Measurements from ENCODE around the gene PLK5. TPM values are rescaled to one million over a fixed set of nuclear protein-coding genes. Genes with fewer than 3 reads are reported as not detected.
"Not testable (repeated sequence)": the region's sequence is repeated elsewhere in the genome, so short reads cannot be mapped to it uniquely, and the experiment has no call there.

The PLK5 gene
- total RNA-seq, 4 donors from 2014 or later = 0.15 TPM; not detected in 3

GRCh38 chr19:1516395-1516753 lies 7.5 kb upstream of the PLK5 start:
- no peak overlapping the region for H3K27ac ChIP-seq
- peaks cover 70% of the 10 kb centered on the region for H3K27me3 ChIP-seq
- H3K9me3 ChIP-seq = no peaks in the 10 kb centered on the region
- H3K36me3 ChIP-seq = no peaks in the 10 kb centered on the region
- peaks cover 0 to 26% (median 4%) of the 10 kb centered on the region in 3 donors for H3K4me1 ChIP-seq
- ATAC-seq = no peak
- TF ChIP-seq POLR2A (IDR thresholded peaks at IDR 0.05) (no peak), POLR2AphosphoS5 (IDR thresholded peaks at IDR 0.05) (no peak), CTCF (IDR thresholded peaks at IDR 0.05) (no peak), EP300 (IDR thresholded peaks at IDR 0.05) (no peak)
- WGBS, 2 donors (ENCODE audit: low coverage in 1 of 2) = 58 to 90% methylated on average over 2 to 6 of the region's 8 CpGs
- H3K4me3 ChIP-seq = no peak overlapping the region

- ATAC-seq = no peak
- TF ChIP-seq EP300 (IDR thresholded peaks at IDR 0.05) (no peak), POLR2AphosphoS5 (IDR thresholded peaks at IDR 0.05) (no peak), POLR2A (IDR thresholded peaks at IDR 0.05) (no peak), CTCF (IDR thresholded peaks at IDR 0.05) (no peak)
- Histone ChIP-seq H3K4me3 (no peak overlapping the region), H3K27me3 (peaks cover 59% of the 10 kb centered on the region), H3K27ac (no peak overlapping the region), H3K36me3 (no peaks in the 10 kb centered on the region), H3K9me3 (no peaks in the 10 kb centered on the region), H3K4me1 (peaks cover 0 to 6% (median 3%) of the 10 kb centered on the region in 3 donors)
- 88% methylated on average over 3 of the region's 4 CpGs; no CpG with 5 or more reads in 1 of the 2 donors for WGBS, 2 donors (ENCODE audit: low coverage in 1 of 2)
Measured at GRCh38 chr19:1518471-1518870, 5.4 kb upstream of the PLK5 start.

GRCh38 chr19:1519802-1520201 lies 4.1 kb upstream of the PLK5 start:
- not testable (repeated sequence) for ATAC-seq, H3K4me3 ChIP-seq, H3K27ac ChIP-seq, H3K36me3 ChIP-seq, H3K9me3 ChIP-seq
- peaks cover 59% of the 10 kb centered on the region for H3K27me3 ChIP-seq
- H3K4me1 ChIP-seq = peaks cover 0 to 12% (median 0%) of the 10 kb centered on the region in 3 donors
- 80% methylated on average over 2 of the region's 8 CpGs; no CpG with 5 or more reads in 1 of the 2 donors for WGBS, 2 donors (ENCODE audit: low coverage in 1 of 2)

- 67 to 86% methylated on average over 1 of the region's 17 CpGs for WGBS, 2 donors (ENCODE audit: low coverage in 1 of 2)
- Histone ChIP-seq H3K36me3 (no peaks in the 10 kb centered on the region), H3K9me3 (no peaks in the 10 kb centered on the region), H3K27me3 (peaks cover 59% of the 10 kb centered on the region), H3K4me1 (peaks cover 0 to 12% (median 0%) of the 10 kb centered on the region in 3 donors), H3K4me3 (no peak overlapping the region), H3K27ac (no peak overlapping the region)
- no peak for TF ChIP-seq CTCF (IDR thresholded peaks at IDR 0.05)
- no peak for TF ChIP-seq POLR2AphosphoS5 (IDR thresholded peaks at IDR 0.05)
- no peak for TF ChIP-seq POLR2A (IDR thresholded peaks at IDR 0.05)
- no peak for ATAC-seq
Measured at GRCh38 chr19:1520203-1520780, 3.6 kb upstream of the PLK5 start.

- ATAC-seq = no peak
- Histone ChIP-seq H3K27me3 (peaks cover 59% of the 10 kb centered on the region), H3K9me3 (no peaks in the 10 kb centered on the region), H3K36me3 (no peaks in the 10 kb centered on the region), H3K4me3 (no peak overlapping the region), H3K4me1 (peaks cover 0 to 12% (median 0%) of the 10 kb centered on the region in 3 donors), H3K27ac (no peak overlapping the region)
- WGBS, 2 donors (ENCODE audit: low coverage in 1 of 2) = 40% methylated on average over 5 of the region's 14 CpGs; no CpG with 5 or more reads in 1 of the 2 donors
- no peak for TF ChIP-seq POLR2AphosphoS5 (IDR thresholded peaks at IDR 0.05)
- no peak for TF ChIP-seq POLR2A (IDR thresholded peaks at IDR 0.05)
- no peak for TF ChIP-seq EP300 (IDR thresholded peaks at IDR 0.05)
- no peak for TF ChIP-seq CTCF (IDR thresholded peaks at IDR 0.05)
Measured at GRCh38 chr19:1521636-1522035, 2.2 kb upstream of the PLK5 start.

Data from gastroesophageal sphincter (tissue), 4 donors.